ENCODE data around the gene TAF4. TPM values are rescaled to one million over a fixed set of nuclear protein-coding genes. Genes with fewer than 3 reads are reported as not detected.
"Not testable (repeated sequence)": the region's sequence is repeated elsewhere in the genome, so short reads cannot be mapped to it uniquely, and the experiment has no call there.

Gene TAF4
- polyA plus RNA-seq, 3 donors = 18.0 to 20.1 (median 18.3) TPM

DNA sequence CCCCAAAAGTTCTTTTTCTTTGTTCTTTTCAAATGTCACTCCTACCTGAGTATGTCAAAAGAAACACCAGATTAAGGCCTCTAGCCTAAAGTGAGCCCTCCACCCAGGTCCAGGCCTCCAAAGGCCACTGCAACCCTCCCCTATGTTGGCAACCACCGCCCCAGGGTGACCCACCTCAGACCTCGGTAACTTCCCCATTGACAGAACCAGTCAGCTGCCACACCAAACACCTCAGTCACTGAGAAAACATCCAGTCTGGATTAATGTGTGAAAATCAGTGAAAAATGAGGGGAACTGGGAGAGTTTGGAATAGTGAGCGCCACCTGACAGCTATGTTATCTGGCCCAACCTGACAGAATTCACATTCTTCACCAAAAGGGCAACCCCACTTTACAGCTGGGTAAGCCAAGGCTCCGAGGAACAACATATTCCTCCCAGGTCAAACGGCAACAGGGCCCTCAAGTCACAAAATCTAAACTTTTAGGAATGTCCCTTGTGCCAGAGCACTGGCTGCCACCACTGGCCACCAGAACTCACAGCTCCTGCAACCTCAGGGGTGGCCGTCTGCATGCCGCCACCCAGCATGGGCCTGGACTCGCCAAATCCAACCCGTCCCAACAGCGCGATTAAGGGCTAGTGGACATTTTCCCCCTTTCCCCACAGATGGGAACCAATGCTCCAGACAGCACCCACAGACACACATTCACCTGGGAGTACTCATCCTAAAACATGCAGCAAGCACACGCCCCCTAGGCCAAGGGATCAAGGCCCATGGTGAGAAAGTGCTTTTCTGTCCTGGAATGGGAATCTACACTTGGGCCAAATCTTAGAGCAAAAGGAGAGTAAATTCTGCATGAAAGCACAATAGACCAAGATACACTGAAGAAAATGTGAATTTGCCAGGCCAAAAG lies 4.8 kb downstream of the TAF4 start:
- DNase-seq (ENCODE audit: extremely low read depth in 1 of 11, low read depth in 9 of 11, low spot score in 4 of 11) = no peak

DNA sequence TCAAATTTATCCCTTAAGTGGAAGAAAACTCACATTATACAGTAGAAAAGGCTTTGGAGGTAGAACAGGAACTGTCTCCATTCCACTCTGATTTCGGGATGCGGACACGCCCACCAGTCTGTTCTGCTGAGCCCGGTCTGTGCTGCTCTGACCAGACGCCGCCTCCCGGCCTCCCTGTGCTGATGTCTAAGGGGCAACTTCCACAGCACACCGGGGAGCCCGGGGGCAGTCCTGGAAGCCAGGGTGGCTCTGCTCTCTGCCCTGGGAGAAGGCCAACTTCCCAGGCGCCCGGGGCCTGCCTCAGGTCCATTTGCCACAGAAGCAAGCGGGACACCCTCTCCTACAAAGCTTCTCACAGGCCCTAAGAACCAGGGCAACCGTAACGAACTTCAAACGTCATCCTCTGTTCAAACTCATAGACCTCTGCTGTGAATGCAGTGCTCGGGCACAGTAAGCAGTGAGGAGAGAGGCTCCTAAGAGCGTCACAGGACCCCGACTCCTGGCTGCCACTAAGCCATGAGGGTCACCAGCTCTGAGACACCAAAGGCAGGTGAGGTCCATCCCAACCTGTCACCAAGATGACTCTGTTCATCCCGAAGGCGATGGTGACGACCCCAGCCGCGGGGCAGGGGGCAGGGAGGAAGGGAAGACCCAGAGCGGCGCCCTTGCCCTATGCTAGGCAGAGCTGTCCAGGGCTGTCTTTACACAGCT lies 5.6 kb downstream of the TAF4 start:
- no peak for DNase-seq (ENCODE audit: extremely low read depth in 1 of 11, low read depth in 9 of 11, low spot score in 4 of 11)

DNA sequence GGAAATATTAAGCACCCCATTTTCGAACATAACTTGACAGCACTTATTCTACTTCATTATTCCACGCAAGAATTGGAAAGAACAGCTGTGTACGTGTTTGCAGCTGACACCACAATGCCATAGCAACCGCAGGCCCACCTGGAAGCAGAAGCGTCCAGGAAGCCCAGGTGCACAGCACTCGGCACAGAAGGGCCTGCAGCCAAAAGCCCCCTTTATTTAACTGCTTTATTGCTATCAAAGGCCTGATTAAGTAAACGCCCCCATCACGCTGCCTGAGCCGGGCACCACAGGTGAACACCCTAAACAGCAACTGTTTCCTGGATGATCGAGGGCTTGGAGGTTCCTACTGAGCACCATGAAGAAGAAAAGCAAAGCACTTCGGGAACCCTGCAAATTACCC lies 6.3 kb downstream of the TAF4 start:
- DNase-seq (ENCODE audit: extremely low read depth in 1 of 11, low read depth in 9 of 11, low spot score in 4 of 11) = no peak

- no peak for DNase-seq (ENCODE audit: extremely low read depth in 1 of 11, low read depth in 9 of 11, low spot score in 4 of 11)
These were observed 6.7 kb downstream of the TAF4 start for GRCh38 chr20:62058941-62059340.

GRCh38 chr20:62056975-62057374 lies 8.7 kb downstream of the TAF4 start:
- no peak for DNase-seq (ENCODE audit: extremely low read depth in 1 of 11, low read depth in 9 of 11, low spot score in 4 of 11)

DNA sequence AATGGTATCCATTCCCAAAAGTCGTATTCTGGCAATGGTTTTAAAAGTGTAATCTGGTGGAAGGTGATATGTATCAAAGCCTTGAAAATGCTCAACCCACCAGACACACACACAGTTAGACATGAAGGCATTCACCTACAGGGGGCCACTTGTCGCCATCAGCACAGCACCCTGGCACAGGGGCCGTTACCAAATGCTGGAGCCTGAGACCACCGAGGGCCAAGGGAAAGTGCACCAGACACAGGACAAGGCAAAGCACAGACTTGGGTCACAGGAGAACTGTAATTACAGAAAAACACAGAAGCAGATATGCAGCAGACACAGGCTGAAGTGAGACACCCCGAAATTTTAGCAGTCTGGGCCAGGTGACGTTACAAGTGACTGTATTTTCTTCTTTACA lies 9.3 kb downstream of the TAF4 start:
- DNase-seq (ENCODE audit: extremely low read depth in 1 of 11, low read depth in 9 of 11, low spot score in 4 of 11) = no peak

GRCh38 chr20:62055862-62056115 lies 9.9 kb downstream of the TAF4 start:
- DNase-seq (ENCODE audit: extremely low read depth in 1 of 11, low read depth in 9 of 11, low spot score in 4 of 11) = not testable (repeated sequence)

- no peak for DNase-seq (ENCODE audit: extremely low read depth in 1 of 11, low read depth in 9 of 11, low spot score in 4 of 11)
These were observed 10.4 kb downstream of the TAF4 start for GRCh38 chr20:62055106-62055861.

DNA sequence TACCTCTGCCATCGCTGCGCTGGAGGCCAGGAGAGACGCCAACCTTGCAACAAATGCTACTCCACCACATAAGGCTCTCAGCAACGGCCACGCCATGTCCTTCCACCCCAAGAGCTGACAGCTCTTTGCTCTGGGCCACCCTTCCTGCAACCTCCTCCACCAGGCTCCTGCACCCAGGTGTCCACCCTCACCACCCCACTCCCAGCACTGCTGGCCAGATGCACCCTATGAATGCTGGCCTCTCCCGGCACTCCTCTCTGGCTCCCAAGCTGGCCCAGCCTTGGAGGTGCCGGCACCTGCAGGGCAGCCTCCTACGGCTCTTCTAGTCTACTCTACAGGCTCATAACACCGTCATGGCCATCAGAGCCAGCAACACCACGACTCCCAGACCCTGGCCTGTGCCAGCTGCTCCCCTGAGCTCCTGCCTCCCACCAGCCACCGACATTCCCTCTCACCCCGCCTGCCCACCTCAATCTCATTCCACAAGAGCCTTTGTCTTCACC lies 11.2 kb downstream of the TAF4 start:
- DNase-seq (ENCODE audit: extremely low read depth in 1 of 11, low read depth in 9 of 11, low spot score in 4 of 11) = no peak

GRCh38 chr20:62053465-62054196 lies 12.1 kb downstream of the TAF4 start:
- no peak for DNase-seq (ENCODE audit: extremely low read depth in 1 of 11, low read depth in 9 of 11, low spot score in 4 of 11)

- DNase-seq (ENCODE audit: extremely low read depth in 1 of 11, low read depth in 9 of 11, low spot score in 4 of 11) = no peak
These were observed 12.7 kb downstream of the TAF4 start for GRCh38 chr20:62052842-62053464.

GRCh38 chr20:62052336-62052841 lies 13.3 kb downstream of the TAF4 start:
- no peak for DNase-seq (ENCODE audit: extremely low read depth in 1 of 11, low read depth in 9 of 11, low spot score in 4 of 11)

DNA sequence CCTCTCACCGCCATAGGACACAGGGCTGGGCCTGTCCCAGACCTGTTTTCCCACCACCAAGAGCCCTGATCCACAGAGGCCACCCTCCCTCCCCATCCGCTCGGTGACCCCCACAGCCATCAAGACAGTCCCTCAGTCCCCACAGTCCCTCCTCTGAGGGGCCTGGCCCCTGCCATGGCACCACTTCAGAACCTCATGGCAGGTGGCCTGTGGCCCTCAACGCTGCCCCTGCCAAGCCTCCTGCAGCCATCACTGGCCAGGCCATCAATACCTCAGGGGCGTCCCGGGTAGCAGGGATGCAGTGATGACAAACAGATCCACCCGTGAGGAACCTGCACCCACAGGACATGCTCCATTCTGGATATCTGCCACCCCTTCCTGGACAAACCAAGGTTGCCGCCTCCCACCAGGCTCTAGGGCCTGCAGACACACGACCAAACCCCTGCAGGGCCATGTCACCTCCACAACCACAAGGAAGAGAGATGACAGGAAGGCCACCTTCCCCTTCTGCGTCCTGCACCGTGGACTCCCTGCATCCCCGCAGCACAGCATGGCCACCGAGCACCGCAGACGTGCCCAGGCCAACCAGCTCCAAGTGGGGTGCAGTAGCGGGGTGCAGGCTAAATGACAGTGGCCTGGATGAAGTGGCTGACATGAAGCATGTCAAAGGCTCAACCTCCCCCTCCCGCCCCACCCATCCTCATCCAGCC lies 14.0 kb downstream of the TAF4 start:
- DNase-seq (ENCODE audit: extremely low read depth in 1 of 11, low read depth in 9 of 11, low spot score in 4 of 11) = no peak

- DNase-seq (ENCODE audit: extremely low read depth in 1 of 11, low read depth in 9 of 11, low spot score in 4 of 11) = no peak
These were observed 14.5 kb downstream of the TAF4 start for GRCh38 chr20:62051144-62051543.

DNA sequence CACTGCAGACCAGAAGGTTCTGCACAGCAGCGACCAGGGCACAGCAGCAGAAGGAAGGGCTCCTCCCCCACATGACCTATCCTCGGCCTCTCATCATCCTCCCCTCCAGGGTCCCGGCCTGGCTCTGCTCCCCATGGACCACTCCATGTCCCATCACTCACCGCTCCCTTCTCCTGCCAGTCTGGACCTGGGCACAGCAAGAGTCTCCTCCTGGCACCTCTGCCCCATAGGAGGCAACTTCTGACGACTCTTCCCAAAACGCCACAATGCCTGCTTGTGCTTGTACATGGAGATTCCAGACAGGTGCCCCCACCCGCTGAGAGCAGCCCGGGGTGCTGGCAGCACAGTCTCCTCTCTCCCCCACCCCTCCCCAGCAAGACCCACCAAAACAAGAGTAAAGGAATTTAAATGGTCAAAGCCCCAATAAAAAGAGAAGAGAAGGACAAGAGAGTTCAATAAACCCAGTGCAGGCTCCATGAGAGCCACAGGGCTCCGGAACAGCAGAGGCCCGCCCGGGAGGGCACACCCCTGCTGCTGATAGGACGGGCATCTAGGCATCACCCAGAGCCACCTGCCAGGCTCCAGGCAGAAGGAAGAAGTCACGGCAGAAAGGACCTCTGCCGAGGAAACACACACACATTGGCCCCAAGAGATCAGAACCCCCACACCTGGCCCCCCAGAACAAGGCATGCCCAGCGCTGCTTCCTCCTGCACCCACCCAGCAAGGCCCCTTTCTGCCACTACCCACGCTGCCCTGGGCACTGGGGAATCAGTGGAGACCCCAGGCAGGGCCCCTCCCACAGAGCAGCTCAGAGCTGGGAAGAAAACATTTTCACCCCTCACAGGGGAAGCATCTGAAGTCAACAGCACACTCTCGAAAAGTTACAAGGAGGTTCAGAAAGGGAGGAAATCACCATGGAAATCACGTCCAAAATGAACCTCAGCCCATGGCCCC lies 15.2 kb downstream of the TAF4 start:
- no peak for DNase-seq (ENCODE audit: extremely low read depth in 1 of 11, low read depth in 9 of 11, low spot score in 4 of 11)

DNA sequence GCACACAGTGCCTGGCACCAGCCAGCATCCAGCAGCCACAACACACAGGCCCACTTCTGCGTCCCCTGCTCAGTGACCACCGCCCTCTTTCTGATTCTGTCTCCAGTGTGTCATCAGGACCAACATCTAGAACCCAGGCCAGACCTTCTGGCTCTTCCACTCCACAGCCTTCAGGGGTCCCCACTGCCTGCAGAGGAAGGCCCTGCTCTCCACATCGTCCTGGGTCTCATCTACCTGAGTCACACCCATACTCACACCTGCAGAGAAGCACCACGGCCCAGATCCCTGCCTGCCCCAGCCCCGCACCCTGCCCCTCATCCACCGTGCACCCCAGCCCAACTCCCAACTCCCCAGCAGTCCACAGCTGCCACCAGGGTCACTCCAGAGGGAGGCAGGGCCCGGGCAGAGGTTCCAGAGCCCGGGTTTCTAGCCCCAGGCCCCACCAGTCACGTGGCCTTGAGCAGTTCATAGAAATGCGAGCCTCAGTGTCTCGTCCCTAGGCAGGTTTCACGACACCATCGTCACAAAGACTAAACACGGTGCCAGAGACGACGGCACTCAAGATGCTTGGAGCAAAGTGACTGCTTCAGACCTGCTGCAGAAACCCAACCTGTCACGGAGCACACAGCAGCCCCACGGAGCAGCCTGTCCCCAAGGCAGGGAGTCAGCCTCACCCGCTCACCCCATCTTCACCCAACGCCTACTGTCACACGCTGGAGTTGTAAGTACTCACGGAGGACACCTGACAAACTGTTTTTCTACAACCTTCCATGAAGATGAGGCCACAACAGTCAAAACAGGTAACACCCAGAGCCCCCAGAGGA lies 16.1 kb downstream of the TAF4 start:
- no peak for DNase-seq (ENCODE audit: extremely low read depth in 1 of 11, low read depth in 9 of 11, low spot score in 4 of 11)
